Measurements from ENCODE around the gene PAX7.
"Not testable (repeated sequence)": the region's sequence is repeated elsewhere in the genome, so short reads cannot be mapped to it uniquely, and the experiment has no call there.

Gene PAX7

GRCh38 chr1:18630511-18631495 is at the start of gene PAX7:
Gene PAX7, plus strand, starts transcription at chr1:18630846. Its CDS starts 758 bp downstream, at chr1:18631604.
- no peak for DNase-seq

GRCh38 chr1:18581420-18581880 is 49.2 kb upstream of the PAX7 start:
- no peak for DNase-seq

- DNase-seq = no peak
Measured at GRCh38 chr1:18582890-18583289, 47.8 kb upstream of the PAX7 start.

DNA sequence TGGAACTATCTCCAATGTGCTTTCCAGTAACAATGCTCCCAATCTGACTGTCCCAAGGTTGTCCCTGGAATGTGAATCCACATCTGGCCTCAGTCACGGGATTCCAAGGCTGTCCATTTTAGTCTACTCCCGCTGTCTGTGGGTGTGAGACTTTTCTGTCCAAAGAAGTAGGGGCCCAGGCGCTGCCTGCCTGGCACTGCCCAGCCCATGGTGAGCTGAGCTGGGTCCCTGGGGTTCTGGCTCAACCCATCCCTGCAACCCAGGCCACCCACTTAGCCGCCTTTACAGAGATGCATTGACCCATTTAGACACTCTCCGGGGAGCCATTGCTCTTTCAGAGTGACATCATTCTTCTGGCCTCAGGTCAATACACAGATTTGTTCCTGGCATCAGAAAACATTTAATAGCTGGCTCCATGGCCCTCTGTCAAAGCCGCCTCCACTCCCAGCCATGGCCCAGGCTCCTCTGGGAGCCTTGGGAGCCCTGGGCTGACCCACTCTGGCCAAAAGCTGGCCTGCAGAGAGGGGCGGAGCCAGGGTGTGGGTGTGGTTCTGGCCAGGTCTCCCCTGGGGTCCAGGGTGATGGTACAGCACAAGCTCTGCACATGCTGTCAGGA is 47.2 kb upstream of the PAX7 start:
- no peak for DNase-seq

GRCh38 chr1:18586016-18586415 is 44.6 kb upstream of the PAX7 start:
- DNase-seq = not testable (repeated sequence)

- DNase-seq = no peak
Measured at GRCh38 chr1:18588093-18588492, 42.6 kb upstream of the PAX7 start.

GRCh38 chr1:18592368-18592767 is 38.3 kb upstream of the PAX7 start:
- DNase-seq = no peak

- peak; percentile 3 to 7 for DNase-seq
Measured at GRCh38 chr1:18597160-18598042, 33.2 kb upstream of the PAX7 start.

- DNase-seq = no peak
Measured at GRCh38 chr1:18599086-18599485, 31.6 kb upstream of the PAX7 start.

DNA sequence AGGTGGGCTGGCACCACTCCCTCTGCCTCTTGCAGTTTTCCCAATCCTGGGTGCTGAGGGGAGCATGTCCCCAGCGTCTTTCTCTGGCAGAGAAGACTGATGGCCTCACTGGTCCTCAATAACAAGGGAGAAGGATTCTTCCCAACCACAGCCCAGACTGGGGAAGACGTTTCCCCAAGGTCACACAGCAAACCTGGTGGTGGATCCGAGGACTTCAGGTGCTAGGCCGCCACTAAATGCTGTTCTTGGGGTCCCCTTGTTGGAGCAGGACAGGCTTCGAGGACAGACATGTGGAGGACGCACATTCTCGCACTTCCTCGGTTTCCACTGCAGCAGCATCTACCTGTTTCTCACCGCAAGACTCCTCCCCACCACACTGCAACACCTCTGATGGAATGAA is 30.9 kb upstream of the PAX7 start:
- no peak for DNase-seq

DNA sequence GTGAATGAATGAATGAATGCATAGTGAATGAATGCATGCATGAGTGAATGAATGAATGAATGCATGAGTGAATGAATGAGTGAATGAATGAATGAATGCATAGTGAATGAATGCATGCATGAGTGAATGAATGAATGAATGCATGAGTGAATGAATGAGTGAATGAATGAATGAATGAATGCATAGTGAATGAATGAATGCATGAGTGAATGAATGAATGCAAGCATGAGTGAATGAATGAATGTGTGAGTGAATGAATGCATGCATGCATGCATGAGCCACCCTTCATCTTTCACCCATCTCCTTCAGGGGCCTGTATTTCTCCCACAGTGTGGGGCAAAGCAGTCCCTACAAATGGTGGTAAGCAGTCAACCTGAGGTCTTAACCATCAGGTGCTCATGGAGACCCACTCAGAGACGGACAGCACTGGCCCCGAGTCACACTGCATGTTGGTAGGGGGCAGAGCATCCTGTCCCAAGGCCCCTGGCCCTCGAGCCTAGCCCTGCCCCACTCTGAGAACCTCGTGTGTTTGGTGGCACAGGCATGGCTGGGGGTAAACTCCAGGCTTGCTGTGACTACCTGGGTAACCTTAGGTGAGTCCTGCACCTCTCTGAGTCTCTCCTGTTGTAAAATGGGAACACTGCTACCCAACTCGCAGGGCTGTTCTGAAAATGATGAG is 28.0 kb upstream of the PAX7 start:
- no peak for DNase-seq

GRCh38 chr1:18603212-18603852 is 27.3 kb upstream of the PAX7 start:
- DNase-seq = no peak

GRCh38 chr1:18606443-18607288 is 24.0 kb upstream of the PAX7 start:
- no peak for DNase-seq

GRCh38 chr1:18607289-18607760 is 23.3 kb upstream of the PAX7 start:
- DNase-seq = no peak

DNA sequence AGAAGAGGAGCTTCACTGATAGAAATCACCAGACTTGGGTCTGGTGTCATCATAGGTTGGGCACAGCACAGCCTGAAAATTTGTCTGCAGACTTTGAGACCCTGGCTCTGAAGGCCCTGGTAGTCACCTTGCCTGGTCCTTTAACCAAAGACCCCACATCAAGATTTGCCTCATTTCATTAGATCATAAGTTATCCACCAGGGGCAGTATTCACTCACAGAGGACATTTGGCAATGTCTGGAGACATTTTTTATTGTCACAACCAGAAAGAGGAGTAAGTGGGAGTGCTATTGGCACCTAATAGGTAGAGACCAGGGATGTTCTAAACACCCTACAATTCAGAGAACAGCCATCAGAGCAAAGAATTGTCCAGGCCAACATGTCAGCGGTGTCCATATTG is 22.1 kb upstream of the PAX7 start:
- no peak for DNase-seq

GRCh38 chr1:18611311-18611710 is 19.3 kb upstream of the PAX7 start:
- no peak for DNase-seq

DNA sequence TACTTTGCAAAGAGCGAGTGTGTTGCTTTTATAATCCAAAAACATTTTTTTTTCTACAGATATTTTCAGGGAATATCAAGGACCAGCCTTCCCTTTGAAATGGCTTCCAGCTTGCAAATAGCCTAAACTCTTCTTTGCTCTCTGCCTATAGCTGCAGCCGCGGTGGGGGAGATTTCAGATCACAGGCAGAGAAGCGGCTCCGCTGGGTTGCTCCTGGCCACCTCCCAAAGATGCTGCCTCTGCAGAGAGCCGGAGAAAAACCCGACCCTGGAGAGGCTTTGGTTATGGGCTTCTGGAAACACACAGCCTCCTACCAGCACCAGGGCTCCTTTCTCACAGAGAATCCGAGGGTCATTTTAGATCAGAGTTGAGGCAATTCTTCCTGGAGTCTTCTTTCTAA is 18.6 kb upstream of the PAX7 start:
- DNase-seq = no peak

DNA sequence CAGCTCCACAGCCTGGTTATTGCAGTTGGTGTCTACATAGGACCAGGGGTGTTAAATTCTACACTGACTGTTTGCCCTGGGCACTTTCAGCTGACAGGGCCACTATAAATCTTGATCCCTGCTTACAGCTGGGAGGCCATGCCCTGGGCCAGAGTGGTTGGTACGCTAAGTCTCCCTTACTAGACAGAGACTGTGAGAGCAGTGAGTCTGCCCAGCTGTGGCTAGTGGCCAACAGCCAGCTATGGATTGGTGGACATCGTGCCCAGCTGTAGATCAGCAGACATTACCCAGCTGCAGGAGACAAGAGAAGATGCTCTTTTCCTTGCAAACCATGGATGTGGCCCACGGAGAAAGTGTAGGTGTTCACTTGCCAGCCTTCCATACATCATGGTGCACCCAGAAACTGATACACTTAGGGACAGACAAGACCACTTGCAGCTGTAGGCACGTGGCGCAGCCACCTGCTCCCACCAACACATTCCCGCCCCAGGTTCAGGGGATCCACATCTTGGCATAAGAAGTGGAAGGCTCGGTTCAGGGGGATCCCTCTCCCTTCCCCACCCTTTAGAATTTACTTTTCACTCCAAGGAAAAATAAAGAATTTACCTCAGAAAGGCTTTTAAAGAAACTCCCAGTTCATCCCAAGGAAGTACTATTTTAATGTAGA is 16.4 kb upstream of the PAX7 start:
- no peak for DNase-seq

DNA sequence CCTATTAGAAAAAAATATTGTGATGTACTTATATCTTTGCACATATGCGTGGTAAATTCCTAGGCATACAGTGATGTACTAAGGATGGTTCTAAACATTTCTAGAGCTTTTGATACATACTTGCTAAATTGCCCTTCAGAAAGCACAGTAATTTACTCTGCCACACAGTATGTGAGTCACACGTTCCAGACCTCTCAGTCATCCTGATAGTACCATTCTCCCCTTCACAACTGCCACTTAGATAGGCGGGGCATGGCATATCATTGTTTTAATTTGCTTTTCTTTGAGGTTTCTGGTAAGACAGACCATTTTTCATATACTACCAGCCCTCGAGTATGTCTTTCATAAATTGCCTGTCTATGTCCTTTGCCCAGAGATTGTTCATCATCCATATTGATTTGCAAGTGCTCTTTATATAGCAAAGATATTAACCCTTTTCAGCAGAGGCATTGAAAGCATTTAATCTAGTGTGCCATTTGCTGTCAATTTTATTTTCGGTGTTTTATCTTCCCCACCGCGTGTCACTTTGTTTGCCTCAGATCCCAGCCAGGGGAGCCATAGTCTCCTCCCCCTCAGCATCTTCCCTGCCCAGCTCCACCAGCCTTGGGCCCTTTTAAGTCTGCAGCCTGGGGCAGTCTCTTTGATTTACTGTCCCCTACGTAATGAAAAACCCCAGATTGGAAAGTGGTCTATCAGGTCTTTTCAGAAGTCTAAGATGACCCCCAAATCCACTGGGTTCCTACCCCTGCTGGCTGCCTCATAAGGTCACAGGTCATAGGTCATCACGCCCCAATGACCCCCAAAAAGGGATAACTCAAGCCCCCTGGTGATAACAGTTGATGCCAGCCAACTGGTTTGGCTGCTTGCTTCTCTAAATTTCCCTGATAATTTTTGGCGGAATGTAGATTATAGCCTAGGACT is 11.8 kb upstream of the PAX7 start:
- DNase-seq = no peak

Data from hippocampal formation (tissue), 2 donors.